ENCODE measurements around the gene ANKRD34C. TPM values are rescaled to one million over a fixed set of nuclear protein-coding genes. Genes with fewer than 3 reads are reported as not detected.

Gene ANKRD34C
- total RNA-seq, 1 donor from 2014 or later, result not detected

GRCh38 chr15:79299126-79299840, 16.8 kb downstream of the ANKRD34C start:
- TF ChIP-seq CTCF (IDR thresholded peaks at IDR 0.05; ENCODE audit: unreplicated experiment), result no peak
- Mint-ChIP-seq H3K27ac (no peak overlapping the region), H3K9me3 (no peaks in the 10 kb centered on the region), H3K4me3 (no peak overlapping the region), H3K4me1 (no peaks in the 10 kb centered on the region), H3K27me3 (ENCODE audit: low read depth) (peaks cover 80% of the 10 kb centered on the region), H3K36me3 (no peaks in the 10 kb centered on the region)
- DNase-seq (ENCODE audit: low spot score in 2 of 2, unreplicated experiment in 2 of 2), result no peak

DNA sequence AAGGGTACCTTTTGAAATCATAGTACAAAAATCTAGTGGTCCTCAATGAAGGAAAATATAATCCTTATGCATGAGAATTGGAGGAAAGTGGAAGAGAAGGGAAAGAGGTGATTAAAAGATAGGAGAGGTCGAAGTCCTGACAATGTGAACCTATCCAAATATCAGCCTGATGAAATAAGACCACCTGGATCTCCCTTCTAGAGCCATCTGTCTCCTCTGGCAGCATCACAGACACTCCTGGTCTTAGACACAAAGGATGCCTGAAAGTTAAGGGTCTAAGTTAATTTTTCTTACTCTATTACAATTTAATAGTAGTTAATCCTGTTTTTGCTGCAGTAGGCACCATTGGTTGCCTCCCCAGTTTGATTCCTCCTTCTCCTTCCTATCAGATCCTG, 17.3 kb downstream of the ANKRD34C start:
- no peaks in the 10 kb centered on the region for H3K9me3 Mint-ChIP-seq
- H3K4me1 Mint-ChIP-seq, result no peaks in the 10 kb centered on the region
- TF ChIP-seq CTCF (IDR thresholded peaks at IDR 0.05; ENCODE audit: unreplicated experiment), result no peak
- no peak for DNase-seq (ENCODE audit: low spot score in 2 of 2, unreplicated experiment in 2 of 2)
- no peak overlapping the region for H3K27ac Mint-ChIP-seq
- no peak overlapping the region for H3K4me3 Mint-ChIP-seq
- H3K27me3 Mint-ChIP-seq (ENCODE audit: low read depth), result peaks cover 80% of the 10 kb centered on the region
- no peaks in the 10 kb centered on the region for H3K36me3 Mint-ChIP-seq

DNA sequence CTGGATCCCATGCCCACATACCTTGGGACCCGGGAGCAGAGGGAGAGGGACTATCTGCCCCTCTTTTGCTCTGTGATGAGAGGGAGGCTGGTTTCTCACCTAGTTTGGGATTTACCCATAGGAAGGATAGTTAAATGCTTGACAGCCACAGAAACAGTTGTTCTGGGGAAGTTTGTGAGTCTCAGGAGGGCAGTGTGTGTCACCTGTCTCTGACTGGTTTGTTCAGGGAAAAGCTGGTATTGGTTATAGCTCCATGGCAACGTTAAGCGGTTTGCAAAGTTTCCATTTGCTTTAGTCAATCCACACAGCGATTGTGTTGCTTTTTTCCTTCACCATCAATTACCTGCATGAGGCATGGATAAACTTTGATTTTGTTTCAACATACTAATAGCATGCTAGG, 24.7 kb downstream of the ANKRD34C start:
- Mint-ChIP-seq H3K27me3 (ENCODE audit: low read depth) (peaks cover 73% of the 10 kb centered on the region), H3K27ac (no peak overlapping the region), H3K9me3 (no peaks in the 10 kb centered on the region), H3K4me3 (no peak overlapping the region), H3K4me1 (peaks cover 13% of the 10 kb centered on the region), H3K36me3 (no peaks in the 10 kb centered on the region)
- TF ChIP-seq CTCF (IDR thresholded peaks at IDR 0.05; ENCODE audit: unreplicated experiment), result no peak
- DNase-seq (ENCODE audit: low spot score in 2 of 2, unreplicated experiment in 2 of 2), result no peak

- Mint-ChIP-seq H3K9me3 (no peaks in the 10 kb centered on the region), H3K4me1 (peaks cover 23% of the 10 kb centered on the region), H3K27me3 (ENCODE audit: low read depth) (peaks cover 61% of the 10 kb centered on the region), H3K27ac (no peak overlapping the region), H3K4me3 (no peak overlapping the region), H3K36me3 (peaks cover 7% of the 10 kb centered on the region)
- TF ChIP-seq CTCF (IDR thresholded peaks at IDR 0.05; ENCODE audit: unreplicated experiment), result no peak
- DNase-seq (ENCODE audit: low spot score in 2 of 2, unreplicated experiment in 2 of 2), result no peak
These were observed 26.4 kb downstream of the ANKRD34C start for GRCh38 chr15:79308874-79309273.

DNA sequence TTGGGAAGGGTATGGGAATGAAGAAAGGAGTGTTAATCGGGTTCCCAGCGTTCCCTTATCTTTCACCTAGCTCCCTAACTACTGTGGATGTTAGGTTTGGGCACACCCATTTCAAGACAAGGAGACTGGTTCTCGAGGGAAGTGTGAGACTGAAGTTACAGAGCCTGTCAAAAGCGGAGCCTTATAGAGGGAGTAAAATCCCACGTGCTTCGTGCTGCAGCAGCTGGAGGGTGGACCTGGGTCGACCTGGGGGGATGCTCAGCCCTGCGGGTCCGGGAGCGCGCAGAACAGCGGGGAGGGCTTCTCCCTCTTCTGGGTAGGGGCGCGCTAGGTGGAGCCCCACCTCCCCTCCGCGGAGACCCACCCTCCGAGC, 28.1 kb downstream of the ANKRD34C start:
- Mint-ChIP-seq H3K4me1 (peaks cover 26% of the 10 kb centered on the region), H3K9me3 (no peaks in the 10 kb centered on the region), H3K27me3 (ENCODE audit: low read depth) (peaks cover 45% of the 10 kb centered on the region), H3K36me3 (peaks cover 22% of the 10 kb centered on the region), H3K27ac (peak overlapping the region; percentile 68), H3K4me3 (peak overlapping the region; percentile 76)
- TF ChIP-seq CTCF (IDR thresholded peaks at IDR 0.05; ENCODE audit: unreplicated experiment), result no peak
- DNase-seq (ENCODE audit: low spot score in 2 of 2, unreplicated experiment in 2 of 2), result no peak
